Stimulated activated CD8-positive, alpha-beta memory T cell treated with anti-CD3 and anti-CD28 coated beads, Interleukin-7, amount 100 ng/mL, for 24 hours (primary cell): ENCODE data around the gene BLOC1S4.

ENCODE experiments used
- DNase-seq: peaks from one replicate; pipeline ENCODE4 v3.0.0-alpha.2; 2020; ENCODE audit warnings: low read depth

BLOC1S4 gene

GRCh38 chr4:6764976-6765620 lies 49.1 kb downstream of the BLOC1S4 start:
- no peak for DNase-seq

- DNase-seq, result no peak
These were observed 49.7 kb downstream of the BLOC1S4 start for GRCh38 chr4:6765703-6766102.
